GM20000 (cell line): ENCODE results near the gene ANKRD6.

Experiments used
- DNase-seq: peaks from one replicate; pipeline ENCODE4 v3.0.0; 2012; ENCODE audit warnings: low spot score
- CTCF ChIP-seq: IDR thresholded peaks from 2 replicates; pipeline ENCODE4 v1.5.1; 2012; ENCODE audit warnings: mild to moderate bottlenecking, control low read depth; ENCODE audit errors: extremely low read depth, missing control alignments

Gene ANKRD6

GRCh38 chr6:89495961-89496535, 63.1 kb downstream of the ANKRD6 start:
- TF ChIP-seq CTCF, result no peak

GRCh38 chr6:89500611-89501010, 67.7 kb downstream of the ANKRD6 start:
- TF ChIP-seq CTCF, result no peak
- no peak for DNase-seq

More at GRCh38 chr6:89495961-89496535, 63.1 kb downstream of the ANKRD6 start:
- no peak for DNase-seq

- no peak for TF ChIP-seq CTCF
- no peak for DNase-seq
Observed at GRCh38 chr6:89501222-89501621, 68.3 kb downstream of the ANKRD6 start.

GRCh38 chr6:89501753-89502152, 68.8 kb downstream of the ANKRD6 start:
- no peak for DNase-seq
- no peak for TF ChIP-seq CTCF

GRCh38 chr6:89503641-89504040, 70.7 kb downstream of the ANKRD6 start:
- no peak for DNase-seq
- no peak for TF ChIP-seq CTCF

- DNase-seq, result no peak
- TF ChIP-seq CTCF, result no peak
Observed at GRCh38 chr6:89505847-89506246, 72.9 kb downstream of the ANKRD6 start.

GRCh38 chr6:89506716-89507617, 74.0 kb downstream of the ANKRD6 start:
- no peak for DNase-seq
- no peak for TF ChIP-seq CTCF
